Measurements from ENCODE around the gene CCDC68.

The CCDC68 gene

DNA sequence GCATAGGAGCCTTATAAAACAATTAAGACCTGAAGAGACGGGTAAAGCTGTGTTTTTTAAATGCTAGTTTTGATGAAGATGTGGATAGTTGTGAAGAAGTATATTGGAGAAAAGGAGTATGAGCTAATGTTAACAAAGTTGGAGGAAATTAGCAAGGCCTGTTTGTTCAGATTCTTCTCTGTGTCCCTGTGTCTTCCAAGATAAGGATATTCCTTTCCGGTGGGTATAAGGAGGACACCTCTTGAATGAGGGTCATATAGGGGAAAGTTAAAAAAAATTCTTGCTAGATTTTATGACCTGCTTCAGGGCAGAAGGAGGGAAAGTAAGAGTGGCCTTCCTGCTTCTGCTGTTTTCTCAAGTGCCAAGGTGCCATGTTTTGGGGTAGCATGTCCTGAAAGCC, 59.0 kb downstream of the CCDC68 start:
- no peak for DNase-seq (ENCODE audit: low read depth)
- no peak for TF ChIP-seq CTCF (IDR thresholded peaks at IDR 0.05; ENCODE audit: low read depth, low read length, missing control alignments)
- no peak overlapping the region for H3K4me3 ChIP-seq (ENCODE audit: low read depth, low read length)

DNA sequence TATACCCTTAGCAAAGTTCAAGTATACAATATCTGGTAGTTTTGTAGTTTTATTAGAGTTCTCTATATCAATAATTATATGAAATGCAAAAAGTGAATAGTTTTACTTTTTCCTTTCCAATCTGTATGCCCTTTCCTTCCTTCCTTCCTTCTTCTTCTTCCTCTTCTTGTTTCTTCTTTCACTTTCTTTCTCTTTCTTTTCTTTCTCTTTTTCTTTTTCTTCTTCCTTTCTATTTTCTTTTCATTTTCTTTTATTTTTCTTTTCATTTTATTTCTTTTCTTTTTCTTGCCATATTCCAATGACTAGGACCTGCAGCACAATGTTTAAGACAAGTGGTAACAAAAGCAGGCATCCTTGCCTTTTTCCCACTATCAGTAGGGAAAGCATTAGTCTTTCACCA, 59.8 kb downstream of the CCDC68 start:
- no peak for TF ChIP-seq CTCF (IDR thresholded peaks at IDR 0.05; ENCODE audit: low read depth, low read length, missing control alignments)
- no peak overlapping the region for H3K4me3 ChIP-seq (ENCODE audit: low read depth, low read length)
- no peak for DNase-seq (ENCODE audit: low read depth)

GRCh38 chr18:54888933-54889332, 70.3 kb downstream of the CCDC68 start:
- H3K4me3 ChIP-seq (ENCODE audit: low read depth, low read length), result no peak overlapping the region

DNA sequence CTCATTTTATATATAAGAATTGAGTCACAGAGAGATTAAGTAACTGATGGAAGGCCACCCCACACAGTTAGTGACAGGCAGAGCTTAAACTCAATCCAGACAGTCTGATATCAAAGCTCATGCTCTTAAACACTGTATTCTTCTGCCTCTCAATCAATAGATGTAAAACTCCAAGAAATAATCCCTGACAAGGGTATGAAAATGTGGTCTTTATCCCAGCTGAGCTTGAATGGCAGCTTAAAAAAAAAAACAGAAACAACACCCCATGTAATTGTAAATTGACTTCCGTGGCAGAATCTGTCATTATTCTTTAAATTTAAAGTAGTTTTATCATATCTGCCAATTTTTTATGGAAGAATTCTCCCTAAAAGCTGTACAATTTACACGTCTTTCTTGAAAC, 70.9 kb downstream of the CCDC68 start:
- TF ChIP-seq CTCF (IDR thresholded peaks at IDR 0.05; ENCODE audit: low read depth, low read length, missing control alignments), result no peak
- DNase-seq (ENCODE audit: low read depth), result no peak
- H3K4me3 ChIP-seq (ENCODE audit: low read depth, low read length), result no peak overlapping the region

More at GRCh38 chr18:54888933-54889332, 70.3 kb downstream of the CCDC68 start:
- DNase-seq (ENCODE audit: low read depth), result no peak
- no peak for TF ChIP-seq CTCF (IDR thresholded peaks at IDR 0.05; ENCODE audit: low read depth, low read length, missing control alignments)

- no peak for DNase-seq (ENCODE audit: low read depth)
- H3K4me3 ChIP-seq (ENCODE audit: low read depth, low read length), result no peak overlapping the region
- no peak for TF ChIP-seq CTCF (IDR thresholded peaks at IDR 0.05; ENCODE audit: low read depth, low read length, missing control alignments)
Observed at GRCh38 chr18:54883816-54884604, 75.3 kb downstream of the CCDC68 start.

- no peak for TF ChIP-seq CTCF (IDR thresholded peaks at IDR 0.05; ENCODE audit: low read depth, low read length, missing control alignments)
- no peak overlapping the region for H3K4me3 ChIP-seq (ENCODE audit: low read depth, low read length)
- no peak for DNase-seq (ENCODE audit: low read depth)
Observed at GRCh38 chr18:54882318-54882717, 76.9 kb downstream of the CCDC68 start.

GRCh38 chr18:54881229-54881768, 78.0 kb downstream of the CCDC68 start:
- H3K4me3 ChIP-seq (ENCODE audit: low read depth, low read length), result no peak overlapping the region
- no peak for DNase-seq (ENCODE audit: low read depth)
- no peak for TF ChIP-seq CTCF (IDR thresholded peaks at IDR 0.05; ENCODE audit: low read depth, low read length, missing control alignments)

Measured in GM12864 (cell line).